Upper lobe of left lung (tissue), 6 donors: Measurements from ENCODE around the gene NRF1. TPM values are rescaled to one million over a fixed set of nuclear protein-coding genes. Genes with fewer than 3 reads are reported as not detected.

ENCODE experiments used
- ATAC-seq, 2 donors: fragments of 200-7000 bp; cut with Tn5 transposase; one replicate each; pipeline ENCODE4 v1.9.1; 2022; ENCODE audit warnings: mild to moderate bottlenecking in 2 of 2, moderate library complexity in 2 of 2; ENCODE audit not compliant: low FRiP score in 2 of 2
- DNase-seq, 2 donors: peaks; one replicate each; pipeline ENCODE4 v3.0.0-alpha.2; 2019 to 2020
- H3K27ac ChIP-seq, 4 donors: fragments of 200-600 bp; sonication (generic); one replicate each; pipeline ENCODE4 v1.5.1; 2016 to 2019
- H3K27me3 ChIP-seq, 4 donors: fragments of 200-600 bp; sonication (generic); one replicate each; pipeline ENCODE4 v1.5.1; 2017 to 2019
- H3K36me3 ChIP-seq, 4 donors: fragments of 200-600 bp; sonication (generic); one replicate each; pipeline ENCODE4 v1.5.1; 2016 to 2019
- H3K4me1 ChIP-seq, 4 donors: fragments of 200-600 bp; sonication (generic); one replicate each; pipeline ENCODE4 v1.5.1; 2018 to 2019
- H3K4me3 ChIP-seq, 4 donors: fragments of 200-600 bp; sonication (generic); one replicate each; pipeline ENCODE4 v1.5.1; 2017 to 2019; ENCODE audit warnings: mild to moderate bottlenecking in 2 of 4, moderate library complexity in 1 of 4
- H3K9me3 ChIP-seq, 4 donors: fragments of 200-600 bp; sonication (generic); one replicate each; pipeline ENCODE4 v1.5.1; 2018 to 2019
- CTCF ChIP-seq, 6 experiments: fragments of 450-650 bp in 4 of 6; fragments of 200-600 bp in 2 of 6; sonication (generic) in 2 of 6; IDR thresholded peaks; one replicate each; pipeline ENCODE4 v1.5.1; 2016 to 2019; ENCODE audit warnings: antibody characterized with exemption in 6 of 6
- EP300 ChIP-seq, 4 donors: sonication (generic); formaldehyde crosslinking; IDR thresholded peaks; one replicate each; pipeline ENCODE4 v1.5.1; 2017; ENCODE audit warnings: antibody characterized with exemption in 4 of 4, control low read depth in 2 of 4
- POLR2A ChIP-seq, 4 donors: fragments of 450-650 bp; IDR thresholded peaks; one replicate each; pipeline ENCODE4 v1.5.1; 2016 to 2017; ENCODE audit warnings: antibody characterized with exemption in 4 of 4, mild to moderate bottlenecking in 2 of 4
- POLR2AphosphoS5 ChIP-seq, 2 donors: sonication (generic); formaldehyde crosslinking; IDR thresholded peaks; one replicate each; pipeline ENCODE4 v1.5.1; 2017; ENCODE audit warnings: antibody characterized with exemption in 2 of 2
- whole genome bisulfite sequencing, 2 donors: methylation state at CpG; one replicate each; pipeline ENCODE4 v1.1.5; 2017 to 2018; 5-methylcytosine and 5-hydroxymethylcytosine counted together
- total RNA-seq, 6 donors: library from RNA; depleted of rRNA in 4 of 6; stranded (reverse); fragments of >200 nt in 4 of 6; gene quantifications; one replicate each; pipeline versions ENCODE4 v1.1.0 to v1.2.1, GENCODE V29; 2016 to 2021
- donor health status: DM: no; HTN: no; CAD: no; lungs with moderate emphysema.
- donor health status: DM: no; HTN: yes; CAD: no; lungs with severe emphysema.

The NRF1 gene
- total RNA-seq, 6 donors from 2014 or later, result 12.7 to 27.2 (median 19.1) TPM

- peaks cover 0 to 54% (median 37%) of the 10 kb centered on the region in 4 donors for H3K27me3 ChIP-seq
Observed at GRCh38 chr7:129777195-129777844, 165.8 kb downstream of the NRF1 start.

GRCh38 chr7:129777993-129778769, 166.7 kb downstream of the NRF1 start:
- Histone ChIP-seq H3K27ac (no peak overlapping the region), H3K36me3 (no peaks in the 10 kb centered on the region), H3K4me3 (peak overlapping the region in 3 of 4 donors; percentile 58 to 69 (median 66)), H3K27me3 (peaks cover 0 to 62% (median 45%) of the 10 kb centered on the region in 4 donors), H3K9me3 (no peaks in the 10 kb centered on the region), H3K4me1 (peaks cover 44 to 51% (median 50%) of the 10 kb centered on the region in 4 donors)
- 24 to 45% methylated on average over 18 to 31 of the region's 45 CpGs for WGBS, 2 donors
- ATAC-seq (no peak), DNase-seq (no peak)
- TF ChIP-seq CTCF (IDR thresholded peaks at IDR 0.05), result no peak

More at GRCh38 chr7:129777195-129777844, 165.8 kb downstream of the NRF1 start:
- ATAC-seq (no peak), DNase-seq (no peak)
- Histone ChIP-seq H3K36me3 (no peaks in the 10 kb centered on the region), H3K4me1 (peaks cover 38 to 43% (median 42%) of the 10 kb centered on the region in 4 donors), H3K27ac (no peak overlapping the region), H3K4me3 (no peak overlapping the region), H3K9me3 (no peaks in the 10 kb centered on the region)
- TF ChIP-seq CTCF (IDR thresholded peaks at IDR 0.05) (no peak), POLR2A (IDR thresholded peaks at IDR 0.05) (no peak), POLR2AphosphoS5 (IDR thresholded peaks at IDR 0.05) (no peak), EP300 (IDR thresholded peaks at IDR 0.05) (no peak)
- WGBS, 2 donors, result 48 to 57% methylated on average over 16 to 19 of the region's 19 CpGs

GRCh38 chr7:129778770-129779601, 167.5 kb downstream of the NRF1 start:
- no peaks in the 10 kb centered on the region for H3K9me3 ChIP-seq
- H3K27me3 ChIP-seq, result peaks cover 0 to 69% (median 50%) of the 10 kb centered on the region in 4 donors
- peak in 1 of 6 experiments; percentile 25 for TF ChIP-seq CTCF (IDR thresholded peaks at IDR 0.05)
- TF ChIP-seq EP300 (IDR thresholded peaks at IDR 0.05), result no peak
- no peak for TF ChIP-seq POLR2AphosphoS5 (IDR thresholded peaks at IDR 0.05)
- TF ChIP-seq POLR2A (IDR thresholded peaks at IDR 0.05), result no peak
- ATAC-seq (peak in 1 of 2 donors; percentile 1), DNase-seq (no peak)
- H3K36me3 ChIP-seq, result no peaks in the 10 kb centered on the region
- 0 to 2% methylated on average over 12 to 14 of the region's 84 CpGs for WGBS, 2 donors
- peak overlapping the region in 3 of 4 donors; percentile 42 to 73 (median 48) for H3K27ac ChIP-seq
- H3K4me3 ChIP-seq, result peak overlapping the region; percentile 56 to 69 (median 62)
- H3K4me1 ChIP-seq, result peaks cover 48 to 57% (median 53%) of the 10 kb centered on the region in 4 donors

- Histone ChIP-seq H3K27me3 (peaks cover 0 to 77% (median 56%) of the 10 kb centered on the region in 4 donors), H3K27ac (peak overlapping the region; percentile 42 to 73 (median 56)), H3K9me3 (no peaks in the 10 kb centered on the region), H3K4me3 (peak overlapping the region; percentile 56 to 69 (median 62)), H3K4me1 (peaks cover 53 to 64% (median 60%) of the 10 kb centered on the region in 4 donors), H3K36me3 (no peaks in the 10 kb centered on the region)
- ATAC-seq (peak; percentile 54 to 68), DNase-seq (peak; percentile 39 to 93)
- WGBS, 2 donors, result 0 to 3% methylated on average over 6 to 8 of the region's 76 CpGs
- TF ChIP-seq CTCF (IDR thresholded peaks at IDR 0.05), result no peak
- TF ChIP-seq EP300 (IDR thresholded peaks at IDR 0.05), result no peak
- TF ChIP-seq POLR2AphosphoS5 (IDR thresholded peaks at IDR 0.05), result no peak
- peak in 1 of 4 donors; percentile 50 for TF ChIP-seq POLR2A (IDR thresholded peaks at IDR 0.05)
Observed at GRCh38 chr7:129779602-129780256, 168.2 kb downstream of the NRF1 start.
